ENCODE data around the gene EIF4ENIF1.
"Not testable (repeated sequence)": the region's sequence is repeated elsewhere in the genome, so short reads cannot be mapped to it uniquely, and the experiment has no call there.

EIF4ENIF1 gene

GRCh38 chr22:31489632-31490495, at the start of gene EIF4ENIF1:
TSS of gene EIF4ENIF1 (minus strand) at chr22:31489842. CDS start at chr22:31488718, 1,124 bp downstream.
- TF ChIP-seq FOXP2 (optimal IDR thresholded peaks at IDR 0.05; ENCODE audit: control extremely low read depth, extremely low read length, insufficient read depth) (peak; percentile 3), POLR2AphosphoS5 (IDR thresholded peaks at IDR 0.05; ENCODE audit: borderline replicate concordance, low read depth, low read length) (peak; percentile 75), EZH2 (IDR thresholded peaks at IDR 0.05) (no peak)
- no peaks in the 10 kb centered on the region for H3K9me3 ChIP-seq (ENCODE audit: low read depth, low read length)
- H3K36me3 ChIP-seq (ENCODE audit: insufficient read depth, low read length) = peaks cover 29% of the 10 kb centered on the region
- peak within 1 kb of the TSS; percentile 65 for H3K27ac ChIP-seq
- H3K9ac ChIP-seq (ENCODE audit: insufficient read length) = peak within 1 kb of the TSS; percentile 91
- peak within 1 kb of the TSS; percentile 100 for H3K4me3 ChIP-seq
- DNase-seq (ENCODE audit: low read depth, low spot score) = peak; percentile 26

GRCh38 chr22:31538815-31539214, 49.2 kb upstream of the EIF4ENIF1 start:
- Histone ChIP-seq H3K9ac (ENCODE audit: insufficient read length) (no peak overlapping the region), H3K9me3 (ENCODE audit: low read depth, low read length) (no peaks in the 10 kb centered on the region), H3K27ac (no peak overlapping the region), H3K4me3 (no peak overlapping the region), H3K36me3 (ENCODE audit: insufficient read depth, low read length) (no peaks in the 10 kb centered on the region)
- DNase-seq (ENCODE audit: low read depth, low spot score) = no peak
- TF ChIP-seq EZH2 (IDR thresholded peaks at IDR 0.05) (no peak), POLR2AphosphoS5 (IDR thresholded peaks at IDR 0.05; ENCODE audit: borderline replicate concordance, low read depth, low read length) (no peak), FOXP2 (optimal IDR thresholded peaks at IDR 0.05; ENCODE audit: control extremely low read depth, extremely low read length, insufficient read depth) (no peak)

- no peak for DNase-seq (ENCODE audit: low read depth, low spot score)
- Histone ChIP-seq H3K4me3 (no peak overlapping the region), H3K27ac (no peak overlapping the region), H3K9me3 (ENCODE audit: low read depth, low read length) (no peaks in the 10 kb centered on the region), H3K36me3 (ENCODE audit: insufficient read depth, low read length) (no peaks in the 10 kb centered on the region), H3K9ac (ENCODE audit: insufficient read length) (no peak overlapping the region)
- TF ChIP-seq POLR2AphosphoS5 (IDR thresholded peaks at IDR 0.05; ENCODE audit: borderline replicate concordance, low read depth, low read length) (no peak), EZH2 (IDR thresholded peaks at IDR 0.05) (no peak), FOXP2 (optimal IDR thresholded peaks at IDR 0.05; ENCODE audit: control extremely low read depth, extremely low read length, insufficient read depth) (no peak)
These were observed 47.4 kb upstream of the EIF4ENIF1 start for GRCh38 chr22:31537019-31537535.

GRCh38 chr22:31533374-31533773, 43.7 kb upstream of the EIF4ENIF1 start:
- DNase-seq (ENCODE audit: low read depth, low spot score) = no peak
- Histone ChIP-seq H3K9me3 (ENCODE audit: low read depth, low read length) (no peaks in the 10 kb centered on the region), H3K36me3 (ENCODE audit: insufficient read depth, low read length) (no peaks in the 10 kb centered on the region), H3K4me3 (no peak overlapping the region), H3K9ac (ENCODE audit: insufficient read length) (no peak overlapping the region), H3K27ac (no peak overlapping the region)
- TF ChIP-seq EZH2 (IDR thresholded peaks at IDR 0.05) (no peak), FOXP2 (optimal IDR thresholded peaks at IDR 0.05; ENCODE audit: control extremely low read depth, extremely low read length, insufficient read depth) (no peak), POLR2AphosphoS5 (IDR thresholded peaks at IDR 0.05; ENCODE audit: borderline replicate concordance, low read depth, low read length) (no peak)

GRCh38 chr22:31532060-31532459, 42.4 kb upstream of the EIF4ENIF1 start:
- no peak for TF ChIP-seq POLR2AphosphoS5 (IDR thresholded peaks at IDR 0.05; ENCODE audit: borderline replicate concordance, low read depth, low read length)
- TF ChIP-seq EZH2 (IDR thresholded peaks at IDR 0.05) = no peak
- no peak for TF ChIP-seq FOXP2 (optimal IDR thresholded peaks at IDR 0.05; ENCODE audit: control extremely low read depth, extremely low read length, insufficient read depth)
- no peak overlapping the region for H3K4me3 ChIP-seq
- no peaks in the 10 kb centered on the region for H3K9me3 ChIP-seq (ENCODE audit: low read depth, low read length)
- H3K9ac ChIP-seq (ENCODE audit: insufficient read length) = no peak overlapping the region
- no peaks in the 10 kb centered on the region for H3K36me3 ChIP-seq (ENCODE audit: insufficient read depth, low read length)
- H3K27ac ChIP-seq = peak overlapping the region; percentile 35
- no peak for DNase-seq (ENCODE audit: low read depth, low spot score)

GRCh38 chr22:31530823-31531195, 41.2 kb upstream of the EIF4ENIF1 start:
- H3K9ac ChIP-seq (ENCODE audit: insufficient read length) = no peak overlapping the region
- H3K27ac ChIP-seq = peak overlapping the region; percentile 53
- no peaks in the 10 kb centered on the region for H3K9me3 ChIP-seq (ENCODE audit: low read depth, low read length)
- H3K36me3 ChIP-seq (ENCODE audit: insufficient read depth, low read length) = peaks cover 3% of the 10 kb centered on the region; the same call in 1 of the 2 replicates
- no peak overlapping the region for H3K4me3 ChIP-seq
- TF ChIP-seq POLR2AphosphoS5 (IDR thresholded peaks at IDR 0.05; ENCODE audit: borderline replicate concordance, low read depth, low read length) (no peak), EZH2 (IDR thresholded peaks at IDR 0.05) (no peak), FOXP2 (optimal IDR thresholded peaks at IDR 0.05; ENCODE audit: control extremely low read depth, extremely low read length, insufficient read depth) (no peak)
- no peak for DNase-seq (ENCODE audit: low read depth, low spot score)

- TF ChIP-seq POLR2AphosphoS5 (IDR thresholded peaks at IDR 0.05; ENCODE audit: borderline replicate concordance, low read depth, low read length) (no peak), FOXP2 (optimal IDR thresholded peaks at IDR 0.05; ENCODE audit: control extremely low read depth, extremely low read length, insufficient read depth) (no peak), EZH2 (IDR thresholded peaks at IDR 0.05) (no peak)
These were observed 36.6 kb upstream of the EIF4ENIF1 start for GRCh38 chr22:31526270-31526669.

GRCh38 chr22:31524132-31524531, 34.5 kb upstream of the EIF4ENIF1 start:
- not testable (repeated sequence) for H3K9ac ChIP-seq (ENCODE audit: insufficient read length)
- H3K36me3 ChIP-seq (ENCODE audit: insufficient read depth, low read length) = peaks cover 12% of the 10 kb centered on the region

More at GRCh38 chr22:31526270-31526669, 36.6 kb upstream of the EIF4ENIF1 start:
- Histone ChIP-seq H3K9ac (ENCODE audit: insufficient read length) (no peak overlapping the region), H3K27ac (no peak overlapping the region), H3K9me3 (ENCODE audit: low read depth, low read length) (0 out of 2 replicates have a peak, but pooled peaks cover 5% of the 10 kb centered on the region), H3K4me3 (no peak overlapping the region), H3K36me3 (ENCODE audit: insufficient read depth, low read length) (peaks cover 12% of the 10 kb centered on the region)
- no peak for DNase-seq (ENCODE audit: low read depth, low spot score)

More at GRCh38 chr22:31524132-31524531, 34.5 kb upstream of the EIF4ENIF1 start:
- not testable (repeated sequence) for DNase-seq (ENCODE audit: low read depth, low spot score); H3K9me3 ChIP-seq (ENCODE audit: low read depth, low read length); H3K27ac ChIP-seq; H3K4me3 ChIP-seq

Data from SK-N-MC (cell line).